Measurements from ENCODE around the gene CLRN2.

- peak; percentile 68; the same call in 1 of the 2 replicates for TF ChIP-seq ESRRG (CRISPR knock-in tag; IDR thresholded peaks at IDR 0.05)
- peak; percentile 99 for TF ChIP-seq TCF4 (CRISPR knock-in tag; IDR thresholded peaks at IDR 0.05; ENCODE audit: borderline replicate concordance)
- no peak for TF ChIP-seq ARNTL (CRISPR knock-in tag; IDR thresholded peaks at IDR 0.05; ENCODE audit: borderline replicate concordance, low read depth)
- TF ChIP-seq GLIS3 (CRISPR knock-in tag; IDR thresholded peaks at IDR 0.05): peak; percentile 97
- no peak for TF ChIP-seq RARB (CRISPR knock-in tag; IDR thresholded peaks at IDR 0.05)
- TF ChIP-seq ZC3H10 (CRISPR knock-in tag; IDR thresholded peaks at IDR 0.05): no peak
- TF ChIP-seq ZFP30 (CRISPR knock-in tag; IDR thresholded peaks at IDR 0.05): no peak; the same call in 1 of the 2 replicates
- TF ChIP-seq TSHZ2 (CRISPR knock-in tag; IDR thresholded peaks at IDR 0.05): peak; percentile 88
- 0 out of 2 replicates have a peak, but pooled peaks have one; percentile 32 for TF ChIP-seq ZNF70 (CRISPR knock-in tag; IDR thresholded peaks at IDR 0.05)
- no peak for TF ChIP-seq TOX (CRISPR knock-in tag; IDR thresholded peaks at IDR 0.05; ENCODE audit: borderline replicate concordance)
Observed at GRCh38 chr4:17490575-17491059, 24.3 kb upstream of the CLRN2 start.
